GM21423 (cell line): ENCODE results near the gene SERPINA9.
"Not testable (repeated sequence)": the region's sequence is repeated elsewhere in the genome, so short reads cannot be mapped to it uniquely, and the experiment has no call there.

Source experiments
- ATAC-seq: cut with Tn5 transposase; IDR thresholded peaks from one replicate; pipeline ENCODE4 v1.9.1; 2021; ENCODE audit warnings: mild to moderate bottlenecking, moderate library complexity; ENCODE audit not compliant: unreplicated experiment

SERPINA9 gene

GRCh38 chr14:94489336-94489735 lies 13.3 kb upstream of the SERPINA9 start:
- ATAC-seq = no peak

- ATAC-seq = no peak
Measured at GRCh38 chr14:94486883-94487282, 10.9 kb upstream of the SERPINA9 start.

- ATAC-seq = peak; percentile 59
Measured at GRCh38 chr14:94485944-94486841, 10.2 kb upstream of the SERPINA9 start.

GRCh38 chr14:94484481-94484880 lies 8.5 kb upstream of the SERPINA9 start:
- no peak for ATAC-seq

- ATAC-seq = no peak
Measured at GRCh38 chr14:94483729-94484275, 7.8 kb upstream of the SERPINA9 start.

- ATAC-seq = no peak
Measured at GRCh38 chr14:94483071-94483451, 7.1 kb upstream of the SERPINA9 start.

GRCh38 chr14:94482132-94483070 lies 6.4 kb upstream of the SERPINA9 start:
- not testable (repeated sequence) for ATAC-seq

- no peak for ATAC-seq
Measured at GRCh38 chr14:94481468-94482131, 5.6 kb upstream of the SERPINA9 start.

GRCh38 chr14:94480809-94481208 lies 4.8 kb upstream of the SERPINA9 start:
- no peak for ATAC-seq

GRCh38 chr14:94478420-94478819 lies 2.4 kb upstream of the SERPINA9 start:
- no peak for ATAC-seq

GRCh38 chr14:94474581-94475031 lies 1.4 kb downstream of the SERPINA9 start:
- no peak for ATAC-seq

GRCh38 chr14:94473666-94474410 lies 2.2 kb downstream of the SERPINA9 start:
- ATAC-seq = no peak

GRCh38 chr14:94472842-94473241 lies 3.2 kb downstream of the SERPINA9 start:
- no peak for ATAC-seq

- no peak for ATAC-seq
Measured at GRCh38 chr14:94471045-94471444, 5.0 kb downstream of the SERPINA9 start.

GRCh38 chr14:94470311-94470710 lies 5.7 kb downstream of the SERPINA9 start:
- no peak for ATAC-seq

GRCh38 chr14:94469261-94469660 lies 6.7 kb downstream of the SERPINA9 start:
- ATAC-seq = no peak

- ATAC-seq = no peak
Measured at GRCh38 chr14:94467728-94468520, 8.1 kb downstream of the SERPINA9 start.

GRCh38 chr14:94466706-94467370 lies 9.2 kb downstream of the SERPINA9 start:
- no peak for ATAC-seq

GRCh38 chr14:94465042-94465441 lies 11.0 kb downstream of the SERPINA9 start:
- ATAC-seq = no peak
